Measurements from ENCODE around the gene OTOL1. TPM values are rescaled to one million over a fixed set of nuclear protein-coding genes. Genes with fewer than 3 reads are reported as not detected.

Gene OTOL1
- total and polyA plus RNA-seq, 2 donors (not counting 3 experiments of a cell fraction or from before 2014, with no cell fraction given): not detected

GRCh38 chr3:161549261-161549660 is 52.7 kb downstream of the OTOL1 start:
- H4K20me1 ChIP-seq (replicated peaks; ENCODE audit: control insufficient read depth, extremely low read depth, insufficient read depth, low read length): no peaks in the 10 kb centered on the region
- ChIA-PET POLR2A (no interaction called here), CTCF (no interaction called here)
- no peak overlapping the region for H3K4me2 ChIP-seq (ENCODE audit: insufficient read depth, low read length)
- H2AFZ ChIP-seq (ENCODE audit: low read depth, low read length): no peak overlapping the region
- no peaks in the 10 kb centered on the region for H3K4me1 ChIP-seq (ENCODE audit: control insufficient read depth, extremely low read depth, insufficient read depth, low read length)
- H3K27me3 ChIP-seq (ENCODE audit: control insufficient read depth in 2 of 2, insufficient read depth in 2 of 2, low read length in 2 of 2): no peaks in the 10 kb centered on the region
- H3K4me3 ChIP-seq (replicated peaks in 1 of 3; ENCODE audit: insufficient read depth in 1 of 3, low read depth in 1 of 3, low read length in 3 of 3): no peak overlapping the region
- intact Hi-C loops (cut with micrococcal nuclease): no loop called here
- H3K79me2 ChIP-seq (ENCODE audit: control insufficient read depth, insufficient read depth, low read length): no peaks in the 10 kb centered on the region
- no peak overlapping the region for H3K27ac ChIP-seq (ENCODE audit: insufficient read depth, low read depth, low read length)
- no peak for TF ChIP-seq FOS (IDR thresholded peaks at IDR 0.05; ENCODE audit: borderline replicate concordance, insufficient read depth, low read length)
- TF ChIP-seq CTCF (IDR thresholded peaks at IDR 0.05; ENCODE audit: extremely low read depth in 1 of 2, insufficient read depth in 1 of 2, low read depth in 1 of 2, low read length in 2 of 2): no peak
- TF ChIP-seq EZH2 (IDR thresholded peaks at IDR 0.05; ENCODE audit: borderline replicate concordance, low read depth, low read length, severe bottlenecking): no peak
- TF ChIP-seq POLR2AphosphoS5 (IDR thresholded peaks at IDR 0.05; ENCODE audit: insufficient read depth, low read depth, low read length): no peak
- TF ChIP-seq MYC (IDR thresholded peaks at IDR 0.05; ENCODE audit: low read depth, low read length): no peak
- TF ChIP-seq GATA2 (IDR thresholded peaks at IDR 0.05; ENCODE audit: insufficient read depth, insufficient read length, low read depth, low read length): no peak
- no peak for TF ChIP-seq JUN (IDR thresholded peaks at IDR 0.05; ENCODE audit: borderline replicate concordance, insufficient read depth, insufficient read length, low read depth)
- no peak for TF ChIP-seq POLR2A (IDR thresholded peaks at IDR 0.05; ENCODE audit: low read depth, low read length)
- no peak for TF ChIP-seq MAX (IDR thresholded peaks at IDR 0.05; ENCODE audit: insufficient read depth, insufficient read length)
- no peaks in the 10 kb centered on the region for H3K9me3 ChIP-seq (replicated peaks; ENCODE audit: control insufficient read depth, insufficient read depth, low read length)
- BruUV-seq (replicated peaks): no TSS peak
- no peaks in the 10 kb centered on the region for H3K36me3 ChIP-seq (ENCODE audit: control insufficient read depth in 2 of 2, extremely low read depth in 1 of 2, insufficient read depth in 2 of 2, low read length in 2 of 2)
- dilution Hi-C loops (cut with MboI; ENCODE audit: extremely low pct_ligation_motif_present, low sequenced_read_pairs): no loop called here
- no peaks in the 10 kb centered on the region for H3K9me1 ChIP-seq (replicated peaks; ENCODE audit: control insufficient read depth, extremely low read depth, insufficient read depth, low read length)
- FAIRE-seq: no peak
- H3K9ac ChIP-seq (replicated peaks; ENCODE audit: extremely low read depth, insufficient read depth, low read length): no peak overlapping the region
- no peak for DNase-seq (ENCODE audit: low read depth, low spot score)

All from endothelial cell of umbilical vein (primary cell).